Lung (tissue), 12 donors: ENCODE measurements around the gene SPECC1. TPM values are rescaled to one million over a fixed set of nuclear protein-coding genes. Genes with fewer than 3 reads are reported as not detected.

Source experiments
- ATAC-seq: fragments of 200-7000 bp; cut with Tn5 transposase; one replicate; pipeline ENCODE4 v1.9.1; 2020; ENCODE audit warnings: moderate number of reproducible peaks; ENCODE audit not compliant: insufficient read depth, low FRiP score
- DNase-seq, 3 donors: peaks; one replicate each; pipeline ENCODE4 v3.0.0-alpha.2; 2013 to 2017
- H3K27ac ChIP-seq, 2 donors: one replicate each; pipeline ENCODE4 v1.5.1; 2013; ENCODE audit warnings: mild to moderate bottlenecking in 2 of 2, moderate library complexity in 2 of 2, control low read depth in 1 of 2, inconsistent platforms in 1 of 2, low read depth in 1 of 2, low read length in 1 of 2
- H3K27me3 ChIP-seq, 3 donors: one replicate each; pipeline ENCODE4 v1.5.1; 2013; ENCODE audit warnings: low read length in 2 of 3; ENCODE audit not compliant: control insufficient read depth in 3 of 3, insufficient read depth in 3 of 3
- H3K36me3 ChIP-seq, 4 donors: one replicate each; pipeline ENCODE4 v1.5.1; 2013; ENCODE audit warnings: low read length in 4 of 4, mild to moderate bottlenecking in 1 of 4, moderate library complexity in 1 of 4; ENCODE audit not compliant: control insufficient read depth in 4 of 4, insufficient read depth in 4 of 4
- H3K4me1 ChIP-seq, 5 donors: one replicate each; pipeline ENCODE4 v1.5.1; 2013; ENCODE audit warnings: low read length in 5 of 5, mild to moderate bottlenecking in 2 of 5, moderate library complexity in 1 of 5; ENCODE audit not compliant: control insufficient read depth in 5 of 5, insufficient read depth in 5 of 5
- H3K4me3 ChIP-seq: one replicate; pipeline ENCODE4 v1.5.1; 2013; ENCODE audit warnings: mild to moderate bottlenecking, control low read depth, moderate library complexity
- H3K9ac ChIP-seq, 2 donors: one replicate each; pipeline ENCODE4 v1.5.1; 2013; ENCODE audit warnings: low read length in 2 of 2, control low read depth in 1 of 2; ENCODE audit not compliant: insufficient read depth in 1 of 2
- H3K9me3 ChIP-seq, 4 donors: one replicate each; pipeline ENCODE4 v1.5.1; 2013; ENCODE audit warnings: low read length in 3 of 4, mild to moderate bottlenecking in 1 of 4, moderate library complexity in 1 of 4; ENCODE audit not compliant: control insufficient read depth in 4 of 4, insufficient read depth in 3 of 4
- CTCF ChIP-seq: IDR thresholded peaks from 2 replicates; pipeline ENCODE4 v1.5.1; 2012; ENCODE audit warnings: mild to moderate bottlenecking; ENCODE audit errors: control extremely low read depth, extremely low read depth
- WGBS, 2 donors: extraction: QIAGEN DNeasy Blood & Tissue Kit; methylation state at CpG; one replicate each; pipeline ENCODE4 v1.1.7; 2013; 5-methylcytosine and 5-hydroxymethylcytosine counted together
- polyA plus RNA-seq, 2 donors: library from polyadenylated mRNA; stranded (reverse); fragments of 200-250 nt; gene quantifications; one replicate each; pipeline ENCODE4 v1.2.1, GENCODE V29; 2013
- total RNA-seq, 2 donors: library from RNA; depleted of rRNA in 1 of 2; stranded (reverse); fragments of >200 nt in 1 of 2; gene quantifications; one replicate each; pipeline ENCODE4 v1.2.1, GENCODE V29; 2014 to 2021
- donor health status: control.
- donor health status: control.
- donor health status: Bipolar disorder and iron deficiency.
- donor health status: healthy.
- donor health status: DM: yes; HTN: yes; CAD: no.

Gene SPECC1
- total and polyA plus RNA-seq, 4 donors, result 8.8 to 27.1 (median 14.7) TPM

- Histone ChIP-seq H3K36me3 (peaks cover 0 to 1% (median 0%) of the 10 kb centered on the region in 4 donors), H3K27me3 (no peaks in the 10 kb centered on the region), H3K27ac (no peak overlapping the region), H3K9me3 (peaks cover 0 to 7% (median 0%) of the 10 kb centered on the region in 4 donors), H3K4me3 (no peak overlapping the region), H3K9ac (no peak overlapping the region), H3K4me1 (peaks cover 0 to 4% (median 0%) of the 10 kb centered on the region in 5 donors)
- ATAC-seq (no peak), DNase-seq (no peak)
- 96 to 98% methylated on average over 2 of the region's 2 CpGs for WGBS, 2 donors
- TF ChIP-seq CTCF, result no peak
Measured at GRCh38 chr17:20203018-20203417, 193.9 kb downstream of the SPECC1 start.

GRCh38 chr17:20203761-20204263 lies 194.7 kb downstream of the SPECC1 start:
- no peak overlapping the region for H3K27ac ChIP-seq
- DNase-seq (no peak), ATAC-seq (no peak)
- 72 to 75% methylated on average over 3 of the region's 3 CpGs for WGBS, 2 donors
- no peaks in the 10 kb centered on the region for H3K9me3 ChIP-seq
- no peaks in the 10 kb centered on the region for H3K27me3 ChIP-seq
- no peak overlapping the region for H3K9ac ChIP-seq
- TF ChIP-seq CTCF, result no peak
- H3K4me3 ChIP-seq, result no peak overlapping the region
- H3K4me1 ChIP-seq, result peaks cover 0 to 4% (median 0%) of the 10 kb centered on the region in 5 donors
- H3K36me3 ChIP-seq, result peaks cover 0 to 1% (median 0%) of the 10 kb centered on the region in 4 donors

GRCh38 chr17:20205609-20206008 lies 196.4 kb downstream of the SPECC1 start:
- WGBS, 2 donors, result 81 to 82% methylated on average over 5 of the region's 5 CpGs
- ATAC-seq, result no peak
- H3K27ac ChIP-seq, result peak overlapping the region in 1 of 2 donors; percentile 47

More at GRCh38 chr17:20205609-20206008, 196.4 kb downstream of the SPECC1 start:
- no peak for TF ChIP-seq CTCF
- no peak for DNase-seq
- H3K36me3 ChIP-seq, result peaks cover 0 to 1% (median 0%) of the 10 kb centered on the region in 4 donors
- H3K4me3 ChIP-seq, result no peak overlapping the region
- no peaks in the 10 kb centered on the region for H3K27me3 ChIP-seq
- H3K4me1 ChIP-seq, result peaks cover 0 to 4% (median 0%) of the 10 kb centered on the region in 5 donors
- no peak overlapping the region for H3K9ac ChIP-seq
- no peaks in the 10 kb centered on the region for H3K9me3 ChIP-seq
